GM18951 (cell line): ENCODE results near the gene TMEM61.

Experiments used
- POLR2A ChIP-seq: IDR thresholded peaks from 4 replicates; pipeline ENCODE4 v1.6.1; 2011; ENCODE audit warnings: mild to moderate bottlenecking; ENCODE audit not compliant: insufficient read length, insufficient read depth; ENCODE audit errors: extremely low read depth
- in situ Hi-C: fragments of 300-500 bp; cut with MboI; formaldehyde crosslinking; loops from one replicate; pipeline ENCODE4 v1.12.0; 2022; ENCODE audit warnings: low sequenced_read_pairs, mixed read lengths, inconsistent platforms; ENCODE audit not compliant: unreplicated experiment

Gene TMEM61

DNA sequence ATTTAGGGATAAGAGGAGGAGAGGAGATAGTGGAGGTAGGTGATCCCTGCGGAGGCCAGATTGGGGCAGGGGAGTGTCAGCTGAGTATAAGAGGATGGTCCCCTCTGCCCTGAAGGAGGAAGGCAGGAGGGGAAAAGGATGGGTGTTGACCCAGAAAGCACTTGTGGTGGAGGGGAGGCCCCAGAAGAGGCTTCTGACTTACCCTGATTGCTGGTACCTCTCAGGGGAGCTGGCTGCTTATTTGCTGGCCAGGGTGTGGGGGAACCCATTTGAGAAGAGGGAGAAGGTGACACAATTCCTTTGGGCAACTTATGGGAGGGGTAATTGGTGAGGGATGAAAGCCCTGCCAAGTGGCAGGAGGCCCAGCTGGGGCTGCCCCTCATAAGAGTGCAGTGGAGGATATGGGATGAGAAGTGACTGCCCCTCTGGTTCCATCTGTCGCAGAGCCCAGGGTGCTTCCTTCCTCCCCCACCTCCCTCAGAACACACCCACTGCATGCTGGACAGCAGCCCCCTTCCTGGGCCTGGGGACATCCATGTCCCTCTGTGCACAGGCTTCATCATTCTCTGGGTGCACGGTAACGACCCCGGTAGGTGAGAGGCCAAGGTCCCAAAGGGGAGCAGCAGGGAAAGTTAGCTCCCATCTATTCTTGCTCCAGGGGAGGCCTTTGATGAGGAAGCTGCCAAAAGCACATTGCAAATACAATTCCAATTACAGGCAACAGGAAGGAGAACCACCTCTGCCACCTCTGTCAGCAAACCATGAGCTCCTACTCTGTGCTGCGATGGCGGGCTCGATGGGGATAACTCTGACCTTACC is 57.5 kb downstream of the TMEM61 start:
- in situ Hi-C loops, result no loop called here
- TF ChIP-seq POLR2A, result no peak

DNA sequence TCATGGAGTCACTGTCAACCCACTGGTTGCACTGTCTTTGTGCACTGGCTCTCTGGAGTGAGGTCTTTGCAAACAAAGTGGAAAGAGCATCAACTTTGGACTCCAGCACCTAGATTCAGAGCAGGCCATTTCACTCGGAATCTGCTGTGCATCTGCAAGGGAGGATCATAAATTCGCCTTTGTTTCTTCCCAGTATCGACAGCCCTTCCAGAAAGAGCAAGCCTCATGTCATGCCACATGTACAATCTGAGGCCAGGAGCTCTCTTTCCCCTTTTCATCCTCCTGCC is 58.1 kb downstream of the TMEM61 start:
- in situ Hi-C loops, result no loop called here
- no peak for TF ChIP-seq POLR2A

DNA sequence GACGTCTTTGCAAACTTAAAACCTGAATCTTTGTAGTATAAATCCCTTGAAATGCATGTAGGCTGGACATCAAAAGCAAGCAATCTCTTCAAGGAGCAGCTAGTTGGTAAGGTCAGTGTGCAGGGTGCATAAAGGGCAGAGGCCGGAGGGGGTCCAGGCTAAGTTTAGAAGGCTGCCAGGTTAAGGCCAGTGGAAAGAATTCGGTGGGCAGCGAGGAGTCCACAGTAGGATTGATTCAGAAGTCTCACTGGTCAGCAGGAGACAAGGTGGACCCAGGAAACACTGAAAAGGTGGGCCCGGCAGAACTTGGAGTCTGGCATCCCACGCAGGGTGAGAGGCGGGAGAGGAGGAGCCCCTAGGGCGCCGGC is 58.5 kb downstream of the TMEM61 start:
- in situ Hi-C loops, result no loop called here
- no peak for TF ChIP-seq POLR2A

DNA sequence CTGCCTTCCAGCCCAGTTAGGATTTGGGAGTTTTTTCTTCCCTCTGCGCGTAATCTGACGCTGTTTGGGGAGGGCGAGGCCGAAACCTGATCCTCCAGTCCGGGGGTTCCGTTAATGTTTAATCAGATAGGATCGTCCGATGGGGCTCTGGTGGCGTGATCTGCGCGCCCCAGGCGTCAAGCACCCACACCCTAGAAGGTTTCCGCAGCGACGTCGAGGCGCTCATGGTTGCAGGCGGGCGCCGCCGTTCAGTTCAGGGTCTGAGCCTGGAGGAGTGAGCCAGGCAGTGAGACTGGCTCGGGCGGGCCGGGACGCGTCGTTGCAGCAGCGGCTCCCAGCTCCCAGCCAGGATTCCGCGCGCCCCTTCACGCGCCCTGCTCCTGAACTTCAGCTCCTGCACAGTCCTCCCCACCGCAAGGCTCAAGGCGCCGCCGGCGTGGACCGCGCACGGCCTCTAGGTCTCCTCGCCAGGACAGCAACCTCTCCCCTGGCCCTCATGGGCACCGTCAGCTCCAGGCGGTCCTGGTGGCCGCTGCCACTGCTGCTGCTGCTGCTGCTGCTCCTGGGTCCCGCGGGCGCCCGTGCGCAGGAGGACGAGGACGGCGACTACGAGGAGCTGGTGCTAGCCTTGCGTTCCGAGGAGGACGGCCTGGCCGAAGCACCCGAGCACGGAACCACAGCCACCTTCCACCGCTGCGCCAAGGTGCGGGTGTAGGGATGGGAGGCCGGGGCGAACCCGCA is 59.1 kb downstream of the TMEM61 start, which contains the start of gene PCSK9:
TSS of gene PCSK9 (plus strand) at position 207 of the 741 bp plus-strand sequence. CDS start at position 497, 290 bp downstream.
- in situ Hi-C loops, result no loop called here
- no peak for TF ChIP-seq POLR2A

DNA sequence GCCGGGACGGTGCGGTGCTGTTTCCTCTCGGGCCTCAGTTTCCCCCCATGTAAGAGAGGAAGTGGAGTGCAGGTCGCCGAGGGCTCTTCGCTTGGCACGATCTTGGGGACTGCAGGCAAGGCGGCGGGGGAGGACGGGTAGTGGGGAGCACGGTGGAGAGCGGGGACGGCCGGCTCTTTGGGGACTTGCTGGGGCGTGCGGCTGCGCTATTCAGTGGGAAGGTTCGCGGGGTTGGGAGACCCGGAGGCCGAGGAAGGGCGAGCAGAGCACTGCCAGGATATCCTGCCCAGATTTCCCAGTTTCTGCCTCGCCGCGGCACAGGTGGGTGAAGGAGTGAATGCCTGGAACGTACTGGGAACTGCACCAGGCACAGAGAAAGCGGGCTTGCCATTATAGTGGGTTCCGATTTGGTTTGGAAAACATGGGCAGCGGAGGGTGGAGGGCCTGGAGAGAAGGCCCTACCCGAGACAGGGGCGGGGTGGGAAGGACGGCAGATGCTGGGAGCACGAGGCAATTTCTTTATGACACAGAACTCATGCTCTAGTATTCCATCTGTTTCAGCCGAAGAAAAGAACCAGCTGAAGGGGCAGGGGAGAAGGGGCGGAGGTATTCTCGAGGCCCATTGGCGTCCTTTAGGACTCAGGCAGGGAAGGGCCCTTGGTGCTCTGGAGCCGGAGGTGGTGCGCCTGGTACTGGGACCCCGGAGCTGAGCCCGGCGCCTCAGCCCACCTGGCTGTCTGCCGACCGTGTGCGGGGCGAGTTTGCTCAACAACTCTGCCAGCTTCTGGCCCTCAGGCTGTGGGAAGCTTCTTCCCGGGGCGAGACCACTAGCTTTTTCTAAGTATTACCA is 59.9 kb downstream of the TMEM61 start:
- no peak for TF ChIP-seq POLR2A
- in situ Hi-C loops, result no loop called here

DNA sequence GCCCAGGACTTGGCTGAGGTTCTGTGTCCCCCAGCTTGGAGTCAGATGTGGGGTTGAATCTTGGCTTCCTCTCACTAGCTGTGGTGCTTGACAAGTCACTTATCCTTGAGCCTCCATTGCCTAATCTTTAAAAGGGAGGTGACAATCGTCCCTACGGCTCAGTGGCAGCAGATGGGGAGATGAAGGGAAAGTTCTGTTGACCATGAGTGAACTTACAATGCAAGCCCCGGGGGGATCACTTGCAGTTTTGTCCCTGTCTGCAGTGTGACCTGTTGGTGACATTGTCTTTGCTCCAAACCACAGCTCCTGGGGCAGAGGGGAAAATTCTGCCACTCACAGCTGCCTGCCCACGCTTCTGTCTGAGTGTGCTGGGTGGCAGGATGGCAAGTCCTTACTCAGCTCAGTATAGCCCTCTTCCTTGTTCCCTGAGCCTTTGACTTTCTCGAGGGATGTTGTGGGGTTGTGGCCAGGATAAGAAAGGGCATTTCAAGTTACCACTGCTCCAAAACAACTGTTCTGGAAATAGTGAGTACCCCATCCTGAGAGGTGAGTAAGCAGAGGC is 60.6 kb downstream of the TMEM61 start:
- in situ Hi-C loops, result no loop called here
- TF ChIP-seq POLR2A, result no peak

DNA sequence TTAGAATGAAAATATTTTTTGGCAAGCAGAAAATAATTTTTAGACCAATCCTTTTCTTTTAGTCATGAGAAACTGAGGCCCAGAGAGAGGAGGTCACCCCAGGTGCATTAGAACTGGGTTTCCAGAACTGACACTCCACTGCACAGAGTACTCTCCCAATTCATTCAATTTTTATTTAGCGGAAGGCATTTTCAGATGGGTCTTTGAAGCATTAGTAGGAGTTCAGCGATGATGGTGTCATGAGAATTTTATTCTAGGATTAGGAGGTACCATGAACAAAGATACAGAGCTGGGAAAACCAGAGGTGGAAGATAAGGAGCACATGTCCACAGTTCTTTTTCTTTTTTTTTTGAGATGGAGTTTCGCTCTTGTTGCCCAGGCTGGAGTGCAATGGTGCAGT is 61.2 kb downstream of the TMEM61 start:
- no peak for TF ChIP-seq POLR2A
- in situ Hi-C loops, result no loop called here
